ENCODE results near the gene TSPO. TPM values are rescaled to one million over a fixed set of nuclear protein-coding genes. Genes with fewer than 3 reads are reported as not detected.
A peak's percentile ranks its signal among the peaks of the same experiment; 100 is the strongest.
"Not testable (repeated sequence)": the region's sequence is repeated elsewhere in the genome, so short reads cannot be mapped to it uniquely, and the experiment has no call there.

The TSPO gene
- total RNA-seq, 1 donor from 2014 or later, result 38.9 TPM

- no peak for DNase-seq (ENCODE audit: low spot score)
- peak overlapping the region; percentile 70 for H3K27ac Mint-ChIP-seq (ENCODE audit: unreplicated experiment)
- no peaks in the 10 kb centered on the region for H3K9me3 Mint-ChIP-seq (ENCODE audit: unreplicated experiment)
- H3K4me1 Mint-ChIP-seq (ENCODE audit: unreplicated experiment), result peaks cover 22% of the 10 kb centered on the region
- TF ChIP-seq CTCF (IDR thresholded peaks at IDR 0.05; ENCODE audit: unreplicated experiment), result no peak
- peaks cover 1% of the 10 kb centered on the region for H3K27me3 Mint-ChIP-seq (ENCODE audit: unreplicated experiment)
- H3K4me3 Mint-ChIP-seq (ENCODE audit: unreplicated experiment), result no peak overlapping the region
- peaks cover 20% of the 10 kb centered on the region for H3K36me3 Mint-ChIP-seq (ENCODE audit: low read depth, unreplicated experiment)
Measured at GRCh38 chr22:43136801-43137200, 14.6 kb upstream of the TSPO start.

GRCh38 chr22:43142880-43143562 is 8.3 kb upstream of the TSPO start, which contains the start of gene MCAT:
MCAT (minus strand) TSS chr22:43143398; CDS start chr22:43143348, 50 bp downstream.
- TF ChIP-seq CTCF (IDR thresholded peaks at IDR 0.05; ENCODE audit: unreplicated experiment), result no peak
- H3K9me3 Mint-ChIP-seq (ENCODE audit: unreplicated experiment), result no peaks in the 10 kb centered on the region
- peak; percentile 69 for DNase-seq (ENCODE audit: low spot score)

GRCh38 chr22:43144949-43145348 is 6.4 kb upstream of the TSPO start:
- TF ChIP-seq CTCF (IDR thresholded peaks at IDR 0.05; ENCODE audit: unreplicated experiment), result no peak
- Mint-ChIP-seq H3K27ac (ENCODE audit: unreplicated experiment) (no peak overlapping the region), H3K4me3 (ENCODE audit: unreplicated experiment) (no peak overlapping the region), H3K27me3 (ENCODE audit: unreplicated experiment) (peaks cover 9% of the 10 kb centered on the region), H3K4me1 (ENCODE audit: unreplicated experiment) (peaks cover 4% of the 10 kb centered on the region), H3K9me3 (ENCODE audit: unreplicated experiment) (no peaks in the 10 kb centered on the region), H3K36me3 (ENCODE audit: low read depth, unreplicated experiment) (no peaks in the 10 kb centered on the region)
- no peak for DNase-seq (ENCODE audit: low spot score)

More at GRCh38 chr22:43142880-43143562, 8.3 kb upstream of the TSPO start, which contains the start of gene MCAT:
- peaks cover 5% of the 10 kb centered on the region for H3K36me3 Mint-ChIP-seq (ENCODE audit: low read depth, unreplicated experiment)
- peaks cover 4% of the 10 kb centered on the region for H3K4me1 Mint-ChIP-seq (ENCODE audit: unreplicated experiment)
- H3K27me3 Mint-ChIP-seq (ENCODE audit: unreplicated experiment), result peaks cover 9% of the 10 kb centered on the region
- H3K27ac Mint-ChIP-seq (ENCODE audit: unreplicated experiment), result peak within 1 kb of the TSS; percentile 81
- H3K4me3 Mint-ChIP-seq (ENCODE audit: unreplicated experiment), result peak within 1 kb of the TSS; percentile 90

- H3K27ac Mint-ChIP-seq (ENCODE audit: unreplicated experiment); H3K27me3 Mint-ChIP-seq (ENCODE audit: unreplicated experiment); H3K4me1 Mint-ChIP-seq (ENCODE audit: unreplicated experiment); H3K9me3 Mint-ChIP-seq (ENCODE audit: unreplicated experiment); H3K36me3 Mint-ChIP-seq (ENCODE audit: low read depth, unreplicated experiment); H3K4me3 Mint-ChIP-seq (ENCODE audit: unreplicated experiment); DNase-seq (ENCODE audit: low spot score): not testable (repeated sequence)
Measured at GRCh38 chr22:43145371-43145770, 6.0 kb upstream of the TSPO start.

GRCh38 chr22:43146332-43146731 is 5.0 kb upstream of the TSPO start:
- not testable (repeated sequence) for H3K4me1 Mint-ChIP-seq (ENCODE audit: unreplicated experiment); H3K9me3 Mint-ChIP-seq (ENCODE audit: unreplicated experiment); H3K4me3 Mint-ChIP-seq (ENCODE audit: unreplicated experiment); H3K36me3 Mint-ChIP-seq (ENCODE audit: low read depth, unreplicated experiment); DNase-seq (ENCODE audit: low spot score); H3K27ac Mint-ChIP-seq (ENCODE audit: unreplicated experiment)
- peaks cover 12% of the 10 kb centered on the region for H3K27me3 Mint-ChIP-seq (ENCODE audit: unreplicated experiment)

GRCh38 chr22:43147821-43148220 is 3.5 kb upstream of the TSPO start:
- Mint-ChIP-seq H3K27me3 (ENCODE audit: unreplicated experiment) (peaks cover 7% of the 10 kb centered on the region), H3K9me3 (ENCODE audit: unreplicated experiment) (no peaks in the 10 kb centered on the region), H3K27ac (ENCODE audit: unreplicated experiment) (no peak overlapping the region), H3K4me3 (ENCODE audit: unreplicated experiment) (no peak overlapping the region), H3K4me1 (ENCODE audit: unreplicated experiment) (peaks cover 9% of the 10 kb centered on the region), H3K36me3 (ENCODE audit: low read depth, unreplicated experiment) (no peaks in the 10 kb centered on the region)
- no peak for TF ChIP-seq CTCF (IDR thresholded peaks at IDR 0.05; ENCODE audit: unreplicated experiment)
- DNase-seq (ENCODE audit: low spot score), result no peak

Measured in endothelial cell (in vitro differentiated cells).